ENCODE results near the gene PAIP2.

DNA sequence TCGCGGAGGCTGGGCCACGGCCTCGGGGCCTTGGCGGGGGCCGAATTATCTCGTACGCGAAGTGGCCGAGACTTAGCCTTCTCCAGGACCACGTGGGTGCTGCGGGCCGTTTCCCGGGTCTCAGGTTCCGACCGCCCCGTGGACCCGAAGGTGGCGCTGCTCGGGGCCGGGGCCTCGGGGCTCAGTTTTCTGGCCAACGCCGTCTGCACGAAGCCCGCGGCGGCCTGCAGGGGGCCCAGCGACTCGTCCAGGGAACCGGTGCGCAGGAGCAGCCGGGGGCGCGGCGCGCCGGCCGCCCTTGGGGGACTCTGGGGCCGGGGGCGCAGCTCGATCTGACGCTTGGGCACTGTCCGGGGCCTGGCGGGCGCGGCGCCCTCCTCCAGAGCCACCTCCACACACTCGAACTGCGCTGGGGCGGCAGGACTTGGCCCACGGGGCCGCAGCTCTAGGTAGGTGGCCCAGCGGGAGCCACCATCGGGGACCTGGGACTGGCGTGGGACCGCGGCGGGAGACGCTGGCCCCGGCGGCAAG lies 52.5 kb downstream of the PAIP2 start:
- TF ChIP-seq POLR2A (IDR thresholded peaks at IDR 0.05) = peak in 1 of 2 donors; percentile 3
- TF ChIP-seq, protein P1, sequence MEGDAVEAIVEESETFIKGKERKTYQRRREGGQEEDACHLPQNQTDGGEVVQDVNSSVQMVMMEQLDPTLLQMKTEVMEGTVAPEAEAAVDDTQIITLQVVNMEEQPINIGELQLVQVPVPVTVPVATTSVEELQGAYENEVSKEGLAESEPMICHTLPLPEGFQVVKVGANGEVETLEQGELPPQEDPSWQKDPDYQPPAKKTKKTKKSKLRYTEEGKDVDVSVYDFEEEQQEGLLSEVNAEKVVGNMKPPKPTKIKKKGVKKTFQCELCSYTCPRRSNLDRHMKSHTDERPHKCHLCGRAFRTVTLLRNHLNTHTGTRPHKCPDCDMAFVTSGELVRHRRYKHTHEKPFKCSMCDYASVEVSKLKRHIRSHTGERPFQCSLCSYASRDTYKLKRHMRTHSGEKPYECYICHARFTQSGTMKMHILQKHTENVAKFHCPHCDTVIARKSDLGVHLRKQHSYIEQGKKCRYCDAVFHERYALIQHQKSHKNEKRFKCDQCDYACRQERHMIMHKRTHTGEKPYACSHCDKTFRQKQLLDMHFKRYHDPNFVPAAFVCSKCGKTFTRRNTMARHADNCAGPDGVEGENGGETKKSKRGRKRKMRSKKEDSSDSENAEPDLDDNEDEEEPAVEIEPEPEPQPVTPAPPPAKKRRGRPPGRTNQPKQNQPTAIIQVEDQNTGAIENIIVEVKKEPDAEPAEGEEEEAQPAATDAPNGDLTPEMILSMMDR (IDR thresholded peaks at IDR 0.05) = peak in 3 of 6 experiments; percentile 38 to 61 (median 45)

Data from adrenal gland (tissue), 5 donors.